ENCODE measurements around the gene SMIM28.

The SMIM28 gene

DNA sequence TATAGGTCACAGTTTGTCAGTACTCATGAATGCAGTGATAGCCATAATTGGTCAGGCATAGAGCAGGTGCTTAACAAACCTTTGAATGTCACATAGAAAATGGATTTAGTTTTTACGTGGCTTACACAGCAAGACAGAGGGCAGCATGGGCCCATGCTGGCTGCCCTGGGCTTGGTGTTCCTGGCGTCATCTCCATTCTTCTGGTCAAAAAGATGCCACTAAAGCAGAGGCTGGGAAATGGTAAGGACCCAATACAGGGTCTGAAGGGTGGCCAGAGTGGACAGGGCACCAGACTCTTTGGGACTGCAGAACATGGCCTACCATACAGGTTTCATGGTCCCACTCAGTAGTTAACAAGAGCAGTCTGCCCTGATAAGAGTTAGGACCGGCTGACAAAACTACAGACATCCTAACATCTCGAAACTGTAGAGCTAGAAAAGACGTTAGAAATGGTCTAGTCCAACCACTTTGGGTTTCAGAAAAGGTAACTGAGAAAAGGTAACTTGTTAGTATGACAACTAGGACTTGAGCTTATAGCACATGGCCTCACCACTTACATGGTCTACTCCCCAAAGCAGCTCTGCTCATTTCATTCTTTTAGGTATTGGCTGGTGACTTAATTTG lies 48.9 kb downstream of the SMIM28 start:
- in situ Hi-C loops (cut with HindIII; ENCODE audit: low sequenced_read_pairs), result no loop called here
- no peak overlapping the region for H3K4me3 ChIP-seq (ENCODE audit: low read depth, low read length)
- TF ChIP-seq, protein P1, sequence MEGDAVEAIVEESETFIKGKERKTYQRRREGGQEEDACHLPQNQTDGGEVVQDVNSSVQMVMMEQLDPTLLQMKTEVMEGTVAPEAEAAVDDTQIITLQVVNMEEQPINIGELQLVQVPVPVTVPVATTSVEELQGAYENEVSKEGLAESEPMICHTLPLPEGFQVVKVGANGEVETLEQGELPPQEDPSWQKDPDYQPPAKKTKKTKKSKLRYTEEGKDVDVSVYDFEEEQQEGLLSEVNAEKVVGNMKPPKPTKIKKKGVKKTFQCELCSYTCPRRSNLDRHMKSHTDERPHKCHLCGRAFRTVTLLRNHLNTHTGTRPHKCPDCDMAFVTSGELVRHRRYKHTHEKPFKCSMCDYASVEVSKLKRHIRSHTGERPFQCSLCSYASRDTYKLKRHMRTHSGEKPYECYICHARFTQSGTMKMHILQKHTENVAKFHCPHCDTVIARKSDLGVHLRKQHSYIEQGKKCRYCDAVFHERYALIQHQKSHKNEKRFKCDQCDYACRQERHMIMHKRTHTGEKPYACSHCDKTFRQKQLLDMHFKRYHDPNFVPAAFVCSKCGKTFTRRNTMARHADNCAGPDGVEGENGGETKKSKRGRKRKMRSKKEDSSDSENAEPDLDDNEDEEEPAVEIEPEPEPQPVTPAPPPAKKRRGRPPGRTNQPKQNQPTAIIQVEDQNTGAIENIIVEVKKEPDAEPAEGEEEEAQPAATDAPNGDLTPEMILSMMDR (IDR thresholded peaks at IDR 0.05; ENCODE audit: low read depth, low read length, missing control alignments), result no peak
- DNase-seq (ENCODE audit: low read depth), result no peak

DNA sequence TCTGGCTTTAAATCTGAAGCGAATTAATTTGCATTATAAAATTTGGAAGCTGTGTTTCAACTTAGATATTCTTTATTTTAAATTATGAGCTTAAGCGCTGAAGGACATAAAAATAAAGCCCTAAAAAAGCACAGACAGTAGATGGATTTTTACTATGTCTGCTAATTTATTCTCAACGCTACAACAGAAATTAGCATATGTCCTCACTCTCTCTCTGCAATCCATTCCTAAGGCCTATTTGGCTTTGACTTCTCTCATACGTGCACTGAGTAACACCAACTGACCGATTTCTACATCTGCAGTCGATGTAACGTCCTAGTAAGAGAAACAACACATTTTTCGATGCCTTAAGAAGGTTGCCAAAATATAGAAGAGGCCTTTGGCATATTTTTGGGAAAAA lies 50.0 kb downstream of the SMIM28 start:
- DNase-seq (ENCODE audit: low read depth), result no peak
- in situ Hi-C loops (cut with HindIII; ENCODE audit: low sequenced_read_pairs), result no loop called here
- H3K4me3 ChIP-seq (ENCODE audit: low read depth, low read length), result no peak overlapping the region
- TF ChIP-seq, protein P1 (IDR thresholded peaks at IDR 0.05; ENCODE audit: low read depth, low read length, missing control alignments), result no peak

DNA sequence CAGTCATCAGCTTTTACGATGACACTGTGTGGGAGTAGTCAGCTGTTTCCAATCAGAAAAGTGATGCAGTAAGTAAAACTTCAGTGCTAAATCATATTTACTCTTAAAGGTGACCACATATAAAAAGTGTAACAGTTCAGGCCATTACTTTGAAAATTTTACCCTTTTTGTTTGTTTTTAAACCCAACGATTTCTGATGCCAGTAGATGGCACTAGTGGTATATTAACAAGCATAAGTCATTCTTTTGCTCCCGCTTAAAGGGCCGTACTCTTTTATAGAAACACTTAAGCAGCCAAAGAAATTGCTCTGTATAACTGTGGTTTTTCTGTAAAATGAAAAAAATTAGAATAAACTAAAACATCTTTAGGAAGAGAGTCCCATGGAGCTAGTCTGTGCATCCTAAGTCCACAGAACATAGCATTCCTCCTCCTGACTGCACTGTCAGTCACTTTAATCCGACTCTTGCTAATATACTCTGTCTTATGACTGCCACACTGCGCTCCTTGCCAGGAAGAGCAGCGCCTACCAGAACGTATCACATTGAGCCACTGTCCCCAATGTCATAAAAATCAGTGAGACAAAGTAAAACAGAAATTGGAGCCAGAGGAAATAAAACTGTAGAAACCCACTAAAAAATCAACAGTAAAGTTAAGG lies 51.4 kb downstream of the SMIM28 start:
- no peak overlapping the region for H3K4me3 ChIP-seq (ENCODE audit: low read depth, low read length)
- in situ Hi-C loops (cut with HindIII; ENCODE audit: low sequenced_read_pairs), result no loop called here
- peak; percentile 73 for DNase-seq (ENCODE audit: low read depth)
- TF ChIP-seq, protein P1 (IDR thresholded peaks at IDR 0.05; ENCODE audit: low read depth, low read length, missing control alignments), result peak; percentile 41

DNA sequence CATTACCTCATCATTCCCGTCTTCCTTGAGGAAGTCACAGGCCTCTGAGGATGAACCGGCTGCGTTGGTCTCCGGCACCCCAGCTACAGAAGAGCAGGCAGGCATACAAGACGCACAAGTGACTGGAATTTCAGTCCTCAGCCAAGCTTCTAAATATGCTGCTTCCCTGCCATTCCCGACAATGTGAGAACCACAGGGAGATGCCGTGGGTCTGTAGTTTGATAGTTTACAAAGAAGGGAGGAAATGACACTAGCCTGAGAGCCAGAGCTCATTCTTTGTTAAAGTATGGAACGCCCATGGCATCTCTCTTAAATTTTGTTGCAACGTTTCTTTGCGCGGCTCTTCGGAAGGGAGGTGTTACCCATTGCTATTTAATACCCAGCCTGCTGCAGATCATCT lies 52.1 kb downstream of the SMIM28 start:
- DNase-seq (ENCODE audit: low read depth), result peak; percentile 6
- no peak overlapping the region for H3K4me3 ChIP-seq (ENCODE audit: low read depth, low read length)
- TF ChIP-seq, protein P1 (IDR thresholded peaks at IDR 0.05; ENCODE audit: low read depth, low read length, missing control alignments), result no peak
- in situ Hi-C loops (cut with HindIII; ENCODE audit: low sequenced_read_pairs), result no loop called here

DNA sequence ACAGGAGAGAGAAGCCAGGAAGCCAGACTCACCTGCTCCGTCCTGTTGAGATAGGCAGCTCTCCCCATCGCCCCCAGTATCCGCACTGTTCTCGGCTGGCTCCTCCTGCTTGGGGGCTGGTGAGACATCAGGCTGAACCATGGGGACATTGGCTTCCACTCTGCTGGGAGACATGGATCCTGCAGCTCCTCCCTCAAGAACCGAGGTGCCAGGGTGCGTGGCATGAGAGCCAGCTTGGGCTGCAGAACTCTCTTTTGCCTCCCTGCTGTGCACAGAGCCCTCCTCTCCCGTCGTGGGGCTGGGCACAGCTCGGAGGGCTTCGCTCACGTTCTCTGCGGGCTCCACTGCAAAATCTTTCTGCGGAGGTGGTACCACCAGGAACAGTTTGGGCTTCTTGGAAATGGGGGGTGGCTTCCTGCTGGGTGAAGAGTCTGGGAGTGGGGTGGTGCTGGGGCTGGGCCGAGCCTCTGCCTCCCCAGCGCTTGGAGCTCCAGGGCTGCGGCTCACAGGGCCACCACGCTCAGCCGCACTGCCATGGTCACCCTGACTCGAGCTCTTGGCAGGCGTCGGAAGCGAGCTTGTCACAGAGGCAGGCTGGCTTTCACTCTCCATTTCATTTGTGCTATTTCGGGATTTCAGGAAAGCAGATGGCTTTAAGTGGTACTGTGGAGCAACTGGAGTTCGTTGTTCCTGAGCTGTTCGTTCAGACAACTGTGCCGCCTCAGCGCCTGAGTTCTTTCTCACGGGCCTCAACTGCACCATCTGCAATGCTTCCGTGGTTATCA lies 52.8 kb downstream of the SMIM28 start:
- TF ChIP-seq, protein P1 (IDR thresholded peaks at IDR 0.05; ENCODE audit: low read depth, low read length, missing control alignments), result no peak
- no peak for DNase-seq (ENCODE audit: low read depth)
- in situ Hi-C loops (cut with HindIII; ENCODE audit: low sequenced_read_pairs), result no loop called here
- no peak overlapping the region for H3K4me3 ChIP-seq (ENCODE audit: low read depth, low read length)

DNA sequence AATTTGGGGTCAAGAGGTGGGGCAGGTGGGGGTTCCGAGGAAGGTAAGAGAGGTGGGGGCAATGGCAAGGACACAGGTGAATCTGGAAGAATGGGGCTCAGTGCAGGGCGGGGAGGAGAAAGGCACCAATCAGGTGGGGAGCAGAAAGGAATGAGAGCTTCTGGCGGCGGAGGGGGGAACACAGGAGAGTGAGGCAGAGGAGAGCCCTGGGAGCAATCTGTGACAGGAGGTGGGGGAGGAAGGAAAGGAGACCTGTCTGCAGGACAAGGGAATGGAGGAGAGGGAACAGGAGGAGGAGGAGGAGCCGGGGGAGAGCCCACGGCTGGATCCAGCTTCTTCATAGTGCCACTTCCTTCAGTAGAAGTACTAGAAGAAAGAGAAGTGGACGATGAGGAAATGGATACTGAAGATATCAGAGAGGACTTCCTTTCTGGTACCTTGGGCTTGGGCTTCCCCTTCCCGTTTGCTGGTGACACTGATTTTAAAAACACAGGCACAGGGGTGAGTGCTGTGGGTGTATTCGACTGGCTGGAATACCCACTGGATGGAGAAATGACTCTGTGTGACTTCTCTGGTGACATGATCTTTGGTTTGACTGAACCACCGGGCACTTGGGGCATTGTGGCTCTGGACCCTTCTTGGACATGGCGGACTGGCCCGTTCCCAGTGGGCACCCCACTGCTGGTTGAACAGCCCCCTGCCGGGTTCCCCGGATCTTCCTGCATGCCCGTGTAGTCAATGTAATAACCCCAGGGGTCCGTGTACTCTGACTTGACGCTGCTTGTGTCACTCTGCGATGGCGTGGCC lies 53.8 kb downstream of the SMIM28 start:
- in situ Hi-C loops (cut with HindIII; ENCODE audit: low sequenced_read_pairs), result no loop called here
- TF ChIP-seq, protein P1 (IDR thresholded peaks at IDR 0.05; ENCODE audit: low read depth, low read length, missing control alignments), result no peak
- no peak for DNase-seq (ENCODE audit: low read depth)
- H3K4me3 ChIP-seq (ENCODE audit: low read depth, low read length), result no peak overlapping the region
